PC-3 (cell line): ENCODE data around the gene CENPB. TPM values are rescaled to one million over a fixed set of nuclear protein-coding genes. Genes with fewer than 3 reads are reported as not detected.
A peak's percentile ranks its signal among the peaks of the same experiment; 100 is the strongest.

Source experiments
- ATAC-seq: fragments of 200-7000 bp; cut with Tn5 transposase; 2 replicates; pipeline ENCODE4 v1.9.1; 2020; ENCODE audit warnings: mild to moderate bottlenecking, moderate library complexity
- BruUV-seq: library from RNA; stranded (reverse); fragments of 400-500 nt; replicated peaks from 2 replicates; lab custom pipeline; 2021; lab: Mats Ljungman, UMichigan
- CTCF ChIA-PET: fragments of 300-600 bp; sonication (Branson Sonifier 250); formaldehyde crosslinking; loops from one replicate; lab custom pipeline; 2022; ENCODE audit warnings: antibody characterized with exemption; lab: Charles Lee
- POLR2A ChIA-PET: fragments of 300-600 bp; sonication (Branson Sonifier 250); formaldehyde crosslinking; loops from one replicate; lab custom pipeline; 2022; ENCODE audit warnings: antibody characterized with exemption; ENCODE audit not compliant: unreplicated experiment; lab: Charles Lee
- DNase-seq: peaks from one replicate; pipeline ENCODE4 v3.0.0-alpha.2; 2015
- H2AFZ ChIP-seq: fragments of 300-600 bp; sonication (generic); 2 replicates; pipeline ENCODE4 v1.6.0; 2016; ENCODE audit warnings: antibody characterized with exemption, low read length
- H3F3A ChIP-seq: fragments of 300-600 bp; sonication (generic); one replicate; pipeline ENCODE4 v1.6.0; 2017; ENCODE audit warnings: antibody characterized with exemption, low read length, control low read depth, mild to moderate bottlenecking; ENCODE audit not compliant: unreplicated experiment
- H3K27ac ChIP-seq: fragments of 300-600 bp; sonication (generic); 2 replicates; pipeline ENCODE4 v1.5.1; 2016; ENCODE audit warnings: mild to moderate bottlenecking, low read length
- H3K27me3 ChIP-seq: fragments of 300-600 bp; sonication (generic); 2 replicates; pipeline ENCODE4 v1.6.1; 2016; ENCODE audit warnings: low read length, mixed read lengths
- H3K36me3 ChIP-seq: fragments of 300-600 bp; sonication (generic); 2 replicates; pipeline ENCODE4 v1.6.1; 2016; ENCODE audit warnings: low read depth, mixed run types, low read length, mixed read lengths
- H3K4me1 ChIP-seq: fragments of 300-600 bp; sonication (generic); 2 replicates; pipeline ENCODE4 v1.5.1; 2016; ENCODE audit warnings: low read length; ENCODE audit not compliant: insufficient read depth
- H3K4me2 ChIP-seq: fragments of 300-600 bp; sonication (generic); 2 replicates; pipeline ENCODE4 v1.6.0; 2016; ENCODE audit warnings: low read length
- H3K4me3 ChIP-seq: fragments of 300-600 bp; sonication (generic); 2 replicates; pipeline ENCODE4 v1.5.1; 2016; ENCODE audit warnings: mild to moderate bottlenecking, low read length, mixed read lengths
- H3K79me2 ChIP-seq: fragments of 300-600 bp; sonication (generic); 2 replicates; pipeline ENCODE4 v1.6.1; 2017; ENCODE audit warnings: low read length, mixed read lengths
- H3K9ac ChIP-seq: fragments of 300-600 bp; sonication (generic); 2 replicates; pipeline ENCODE4 v1.6.0; 2016; ENCODE audit warnings: mild to moderate bottlenecking, low read length
- H3K9me2 ChIP-seq: fragments of 300-600 bp; sonication (generic); replicated peaks from 2 replicates; pipeline ENCODE4 v1.6.1; 2016; ENCODE audit warnings: mixed run types, low read length, mixed read lengths
- H3K9me3 ChIP-seq: fragments of 300-600 bp; sonication (generic); 2 replicates; pipeline ENCODE4 v1.6.1; 2016; ENCODE audit warnings: low read length, mixed read lengths
- H4K20me1 ChIP-seq: fragments of 300-600 bp; sonication (generic); 2 replicates; pipeline ENCODE4 v1.6.1; 2016; ENCODE audit warnings: low read length, mixed read lengths
- CTCF ChIP-seq: fragments of 300-600 bp; sonication (generic); conservative IDR thresholded peaks from 2 replicates; pipeline ENCODE4 v1.5.1; 2017; ENCODE audit warnings: antibody characterized with exemption, low read depth, mild to moderate bottlenecking, low read length
- EZH2 ChIP-seq: fragments of 300-600 bp; sonication (generic); IDR thresholded peaks from one replicate; pipeline ENCODE4 v1.6.1; 2017; ENCODE audit warnings: antibody characterized with exemption, mild to moderate bottlenecking, low read length; ENCODE audit not compliant: unreplicated experiment
- EZH2phosphoT487 ChIP-seq: fragments of 300-600 bp; sonication (generic); IDR thresholded peaks from 2 replicates; pipeline ENCODE4 v1.6.1; 2018; ENCODE audit warnings: mild to moderate bottlenecking, antibody characterized with exemption, low read length, borderline replicate concordance
- intact Hi-C: fragments of 100-400 bp; cut with micrococcal nuclease; formaldehyde crosslinking; loops from 2 replicates; pipeline ENCODE4 v1.9.0; 2023
- total RNA-seq: library from RNA; depleted of rRNA; stranded (reverse); fragments of >200 nt; gene quantifications from 2 replicates; pipeline ENCODE4 v1.2.3, GENCODE V29; 2014

The CENPB gene
- total RNA-seq, 1 experiment from 2014 or later: 213 TPM

DNA sequence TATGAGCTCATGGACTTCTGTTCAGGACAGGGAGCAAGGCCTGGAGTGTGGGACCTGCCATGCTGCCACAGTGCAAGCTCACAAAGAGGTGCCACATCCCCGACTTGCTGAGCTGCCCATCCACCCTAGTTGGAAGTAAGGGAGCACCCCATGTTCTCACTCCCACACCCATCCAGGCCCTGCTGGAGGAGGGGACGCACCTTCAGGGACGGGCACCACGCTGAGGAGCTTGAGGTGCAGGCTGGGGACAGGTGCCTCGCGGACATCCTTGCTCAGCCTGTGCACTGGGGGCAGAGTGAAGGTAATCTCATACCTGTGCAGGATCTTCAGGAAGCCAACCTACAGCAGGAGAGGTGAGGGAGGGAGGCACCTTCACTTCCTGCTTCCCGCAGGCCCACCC, 31.3 kb downstream of the CENPB start:
- no peak overlapping the region for H3K4me2 ChIP-seq
- no peak overlapping the region for H3K27ac ChIP-seq
- H4K20me1 ChIP-seq: no peaks in the 10 kb centered on the region
- ATAC-seq (no peak), DNase-seq (no peak)
- H3K79me2 ChIP-seq: peaks cover 10% of the 10 kb centered on the region; the same call in 1 of the 2 replicates
- no peak for TF ChIP-seq CTCF
- TF ChIP-seq EZH2: no peak
- no peak for TF ChIP-seq EZH2phosphoT487
- H3K9me3 ChIP-seq: no peaks in the 10 kb centered on the region
- intact Hi-C loops: no loop called here
- no peaks in the 10 kb centered on the region for H3K27me3 ChIP-seq
- H3F3A ChIP-seq: no peaks in the 10 kb centered on the region
- ChIA-PET CTCF (no interaction called here), POLR2A (interaction anchor here (0.6 kb wide), 1 partner anchor 12 kb away, joined by 4 read pairs; the partner anchor contains the start of gene ADISSP)
- no peak overlapping the region for H2AFZ ChIP-seq
- H3K4me3 ChIP-seq: no peak overlapping the region
- H3K4me1 ChIP-seq: no peaks in the 10 kb centered on the region
- H3K9me2 ChIP-seq: no peaks in the 10 kb centered on the region
- peaks cover 21% of the 10 kb centered on the region for H3K36me3 ChIP-seq
- H3K9ac ChIP-seq: no peak overlapping the region
- no TSS peak for BruUV-seq

- no peak overlapping the region for H3K27ac ChIP-seq
- no peaks in the 10 kb centered on the region for H4K20me1 ChIP-seq
- intact Hi-C loops: no loop called here
- H3K4me2 ChIP-seq: no peak overlapping the region
- DNase-seq (no peak), ATAC-seq (no peak)
- ChIA-PET POLR2A (interaction anchor here (0.6 kb wide), 1 partner anchor 12 kb away, joined by 4 read pairs; no protein-coding TSS in a partner anchor), CTCF (no interaction called here)
- peaks cover 18% of the 10 kb centered on the region for H3K36me3 ChIP-seq
- no peak overlapping the region for H3K4me3 ChIP-seq
- BruUV-seq: no TSS peak
- H3K9me3 ChIP-seq: no peaks in the 10 kb centered on the region
- no peaks in the 10 kb centered on the region for H3K27me3 ChIP-seq
- H3K9ac ChIP-seq: no peak overlapping the region
- H2AFZ ChIP-seq: no peak overlapping the region
- H3K4me1 ChIP-seq: no peaks in the 10 kb centered on the region
- H3K79me2 ChIP-seq: peaks cover 3% of the 10 kb centered on the region; the same call in 1 of the 2 replicates
- no peaks in the 10 kb centered on the region for H3F3A ChIP-seq
- H3K9me2 ChIP-seq: no peaks in the 10 kb centered on the region
- TF ChIP-seq CTCF: no peak
These were observed 32.3 kb downstream of the CENPB start for GRCh38 chr20:3754276-3754630.

DNA sequence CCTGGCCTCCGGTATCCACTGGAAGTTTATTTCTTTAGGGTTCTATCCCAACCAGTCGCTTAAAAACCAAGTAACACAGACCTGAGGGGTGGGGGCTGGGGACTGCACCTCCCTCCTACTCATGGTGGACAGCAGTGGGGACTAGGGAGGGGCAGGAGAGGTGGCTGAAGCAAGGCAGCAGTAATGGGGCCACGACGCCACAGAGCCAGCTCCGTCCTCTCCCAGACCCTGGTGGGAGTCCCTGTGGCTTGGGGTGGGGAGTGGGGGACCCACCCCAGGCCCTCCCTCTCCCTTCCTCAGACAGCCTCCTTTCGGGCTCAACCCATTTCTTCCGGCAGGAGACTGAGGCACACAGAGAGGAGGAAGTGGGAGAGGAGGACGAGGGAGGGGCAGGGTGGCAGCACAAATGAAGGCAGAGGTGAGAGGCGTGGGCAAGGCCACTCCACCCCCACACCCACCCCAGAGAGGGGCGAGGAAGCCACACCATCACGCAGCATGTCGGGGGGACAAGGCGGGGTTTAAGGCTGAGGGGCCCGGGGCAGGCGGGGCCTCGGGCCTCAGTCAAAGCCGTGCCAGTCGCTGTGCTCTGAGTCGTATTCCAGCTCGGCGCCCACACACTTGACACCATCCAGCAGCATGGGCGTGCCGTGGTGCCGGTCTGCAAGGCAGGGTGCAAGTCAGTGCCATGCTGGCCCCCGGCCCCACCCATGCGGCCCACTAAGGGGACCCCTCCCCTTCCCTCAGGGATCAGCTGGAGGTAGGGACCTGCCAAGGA, 32.9 kb downstream of the CENPB start:
- TF ChIP-seq EZH2phosphoT487: no peak
- no peak for TF ChIP-seq EZH2
- no peak for TF ChIP-seq CTCF

More for the DNA sequence above, 32.9 kb downstream of the CENPB start:
- H4K20me1 ChIP-seq: no peaks in the 10 kb centered on the region
- H3K9me2 ChIP-seq: no peaks in the 10 kb centered on the region
- H3K9ac ChIP-seq: no peak overlapping the region
- no peaks in the 10 kb centered on the region for H3F3A ChIP-seq
- ATAC-seq: no peak
- POLR2A ChIA-PET: interaction anchor here (0.6 kb wide), 1 partner anchor 12 kb away, joined by 4 read pairs; no protein-coding TSS in a partner anchor
- no peak overlapping the region for H3K27ac ChIP-seq
- no peak overlapping the region for H3K4me2 ChIP-seq
- no peak overlapping the region for H2AFZ ChIP-seq
- H3K9me3 ChIP-seq: no peaks in the 10 kb centered on the region
- H3K27me3 ChIP-seq: no peaks in the 10 kb centered on the region
- no peak overlapping the region for H3K4me3 ChIP-seq
- no peaks in the 10 kb centered on the region for H3K79me2 ChIP-seq
- BruUV-seq: TSS peak; percentile 75
- CTCF ChIA-PET: interaction anchor here (0.6 to 1.1 kb wide), 5 partner anchors 11 to 101 kb away, joined by 4 to 6 read pairs (median 5); partner anchors contain the start of gene SPEF1
- no peaks in the 10 kb centered on the region for H3K4me1 ChIP-seq
- H3K36me3 ChIP-seq: peaks cover 18% of the 10 kb centered on the region
- DNase-seq: no peak
- intact Hi-C loops: loop anchor here (1.0 kb wide), 1 partner anchor 28 kb away; the partner anchor contains the start of gene SPEF1
